ENCODE measurements around the gene CCL13. TPM values are rescaled to one million over a fixed set of nuclear protein-coding genes. Genes with fewer than 3 reads are reported as not detected.

CCL13 gene
- polyA plus RNA-seq, 1 of the 3 experiments (the other 2 are of a cell fraction) = not detected

DNA sequence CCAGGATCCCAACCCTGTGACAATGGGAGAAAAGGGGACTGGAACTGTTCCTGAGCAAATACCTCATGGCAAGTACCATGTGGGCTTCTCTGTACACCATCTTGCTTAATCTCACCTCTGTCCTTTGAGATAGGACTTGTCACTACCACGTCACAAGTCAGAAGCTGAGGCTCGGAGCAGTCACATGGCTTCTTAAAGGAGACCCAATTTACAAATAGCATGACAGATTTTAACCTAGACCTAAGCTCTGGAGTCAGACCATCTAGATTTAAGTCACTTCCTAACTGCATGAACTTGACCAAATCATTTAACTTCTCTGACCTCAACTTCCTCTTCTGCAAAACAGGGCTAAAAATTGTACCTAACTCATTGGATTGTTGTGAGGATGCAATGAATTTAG lies 42.7 kb downstream of the CCL13 start:
- no peak for DNase-seq
- no peak overlapping the region for H3K9ac ChIP-seq
- no peaks in the 10 kb centered on the region for H3F3A ChIP-seq (replicated peaks; ENCODE audit: insufficient read depth)
- no peaks in the 10 kb centered on the region for H3K79me2 ChIP-seq (ENCODE audit: insufficient read depth)
- no peaks in the 10 kb centered on the region for H3K4me1 ChIP-seq (ENCODE audit: control insufficient read depth in 1 of 2, insufficient read depth in 2 of 2, low read depth in 1 of 2, low read length in 1 of 2)
- no peaks in the 10 kb centered on the region for H3K9me3 ChIP-seq
- no peaks in the 10 kb centered on the region for H3K27me3 ChIP-seq (ENCODE audit: insufficient read depth)
- H3K27ac ChIP-seq (ENCODE audit: low read depth in 2 of 2, low read length in 1 of 2) = no peak overlapping the region
- TF ChIP-seq MXI1 (IDR thresholded peaks at IDR 0.05; ENCODE audit: low read depth, low read length) (no peak), RCOR1 (IDR thresholded peaks at IDR 0.05; ENCODE audit: low read length) (no peak), POLR2AphosphoS5 (IDR thresholded peaks at IDR 0.05; ENCODE audit: low read depth, low read length) (no peak), ELF1 (IDR thresholded peaks at IDR 0.05) (no peak), YY1 (IDR thresholded peaks at IDR 0.05; ENCODE audit: low read depth) (no peak), FOXJ3 (CRISPR knock-in tag; IDR thresholded peaks at IDR 0.05) (no peak), TCF12 (IDR thresholded peaks at IDR 0.05) (no peak), TAF1 (IDR thresholded peaks at IDR 0.05; ENCODE audit: borderline replicate concordance, low read depth, low read length) (no peak), SIN3A (IDR thresholded peaks at IDR 0.05; ENCODE audit: borderline replicate concordance, low read depth, low read length) (no peak), RAD21 (IDR thresholded peaks at IDR 0.05; ENCODE audit: low read length) (no peak), NFIC (IDR thresholded peaks at IDR 0.05; ENCODE audit: borderline replicate concordance) (no peak), EP300 (IDR thresholded peaks at IDR 0.05; ENCODE audit: borderline replicate concordance in 1 of 2, low read depth in 1 of 2, low read length in 1 of 2) (no peak), RXRA (IDR thresholded peaks at IDR 0.05; ENCODE audit: borderline replicate concordance, low read depth) (no peak), FOSL2 (IDR thresholded peaks at IDR 0.05; ENCODE audit: borderline replicate concordance, low read depth) (no peak)
- TF ChIP-seq, protein P1, sequence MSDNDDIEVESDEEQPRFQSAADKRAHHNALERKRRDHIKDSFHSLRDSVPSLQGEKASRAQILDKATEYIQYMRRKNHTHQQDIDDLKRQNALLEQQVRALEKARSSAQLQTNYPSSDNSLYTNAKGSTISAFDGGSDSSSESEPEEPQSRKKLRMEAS (IDR thresholded peaks at IDR 0.05; ENCODE audit: low read depth) = no peak
- TF ChIP-seq, protein P2, sequence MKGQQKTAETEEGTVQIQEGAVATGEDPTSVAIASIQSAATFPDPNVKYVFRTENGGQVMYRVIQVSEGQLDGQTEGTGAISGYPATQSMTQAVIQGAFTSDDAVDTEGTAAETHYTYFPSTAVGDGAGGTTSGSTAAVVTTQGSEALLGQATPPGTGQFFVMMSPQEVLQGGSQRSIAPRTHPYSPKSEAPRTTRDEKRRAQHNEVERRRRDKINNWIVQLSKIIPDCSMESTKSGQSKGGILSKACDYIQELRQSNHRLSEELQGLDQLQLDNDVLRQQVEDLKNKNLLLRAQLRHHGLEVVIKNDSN (IDR thresholded peaks at IDR 0.05; ENCODE audit: borderline replicate concordance, low read depth) = no peak
- TF ChIP-seq, protein P3, sequence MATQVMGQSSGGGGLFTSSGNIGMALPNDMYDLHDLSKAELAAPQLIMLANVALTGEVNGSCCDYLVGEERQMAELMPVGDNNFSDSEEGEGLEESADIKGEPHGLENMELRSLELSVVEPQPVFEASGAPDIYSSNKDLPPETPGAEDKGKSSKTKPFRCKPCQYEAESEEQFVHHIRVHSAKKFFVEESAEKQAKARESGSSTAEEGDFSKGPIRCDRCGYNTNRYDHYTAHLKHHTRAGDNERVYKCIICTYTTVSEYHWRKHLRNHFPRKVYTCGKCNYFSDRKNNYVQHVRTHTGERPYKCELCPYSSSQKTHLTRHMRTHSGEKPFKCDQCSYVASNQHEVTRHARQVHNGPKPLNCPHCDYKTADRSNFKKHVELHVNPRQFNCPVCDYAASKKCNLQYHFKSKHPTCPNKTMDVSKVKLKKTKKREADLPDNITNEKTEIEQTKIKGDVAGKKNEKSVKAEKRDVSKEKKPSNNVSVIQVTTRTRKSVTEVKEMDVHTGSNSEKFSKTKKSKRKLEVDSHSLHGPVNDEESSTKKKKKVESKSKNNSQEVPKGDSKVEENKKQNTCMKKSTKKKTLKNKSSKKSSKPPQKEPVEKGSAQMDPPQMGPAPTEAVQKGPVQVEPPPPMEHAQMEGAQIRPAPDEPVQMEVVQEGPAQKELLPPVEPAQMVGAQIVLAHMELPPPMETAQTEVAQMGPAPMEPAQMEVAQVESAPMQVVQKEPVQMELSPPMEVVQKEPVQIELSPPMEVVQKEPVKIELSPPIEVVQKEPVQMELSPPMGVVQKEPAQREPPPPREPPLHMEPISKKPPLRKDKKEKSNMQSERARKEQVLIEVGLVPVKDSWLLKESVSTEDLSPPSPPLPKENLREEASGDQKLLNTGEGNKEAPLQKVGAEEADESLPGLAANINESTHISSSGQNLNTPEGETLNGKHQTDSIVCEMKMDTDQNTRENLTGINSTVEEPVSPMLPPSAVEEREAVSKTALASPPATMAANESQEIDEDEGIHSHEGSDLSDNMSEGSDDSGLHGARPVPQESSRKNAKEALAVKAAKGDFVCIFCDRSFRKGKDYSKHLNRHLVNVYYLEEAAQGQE (IDR thresholded peaks at IDR 0.05; ENCODE audit: low read depth, low read length) = no peak
- TF ChIP-seq, protein P4, sequence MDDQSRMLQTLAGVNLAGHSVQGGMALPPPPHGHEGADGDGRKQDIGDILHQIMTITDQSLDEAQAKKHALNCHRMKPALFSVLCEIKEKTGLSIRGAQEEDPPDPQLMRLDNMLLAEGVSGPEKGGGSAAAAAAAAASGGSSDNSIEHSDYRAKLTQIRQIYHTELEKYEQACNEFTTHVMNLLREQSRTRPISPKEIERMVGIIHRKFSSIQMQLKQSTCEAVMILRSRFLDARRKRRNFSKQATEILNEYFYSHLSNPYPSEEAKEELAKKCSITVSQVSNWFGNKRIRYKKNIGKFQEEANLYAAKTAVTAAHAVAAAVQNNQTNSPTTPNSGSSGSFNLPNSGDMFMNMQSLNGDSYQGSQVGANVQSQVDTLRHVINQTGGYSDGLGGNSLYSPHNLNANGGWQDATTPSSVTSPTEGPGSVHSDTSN (IDR thresholded peaks at IDR 0.05) = no peak
- TF ChIP-seq, protein P5, sequence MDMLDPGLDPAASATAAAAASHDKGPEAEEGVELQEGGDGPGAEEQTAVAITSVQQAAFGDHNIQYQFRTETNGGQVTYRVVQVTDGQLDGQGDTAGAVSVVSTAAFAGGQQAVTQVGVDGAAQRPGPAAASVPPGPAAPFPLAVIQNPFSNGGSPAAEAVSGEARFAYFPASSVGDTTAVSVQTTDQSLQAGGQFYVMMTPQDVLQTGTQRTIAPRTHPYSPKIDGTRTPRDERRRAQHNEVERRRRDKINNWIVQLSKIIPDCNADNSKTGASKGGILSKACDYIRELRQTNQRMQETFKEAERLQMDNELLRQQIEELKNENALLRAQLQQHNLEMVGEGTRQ (IDR thresholded peaks at IDR 0.05; ENCODE audit: borderline replicate concordance, low read depth, low read length) = no peak
- TF ChIP-seq, protein P6, sequence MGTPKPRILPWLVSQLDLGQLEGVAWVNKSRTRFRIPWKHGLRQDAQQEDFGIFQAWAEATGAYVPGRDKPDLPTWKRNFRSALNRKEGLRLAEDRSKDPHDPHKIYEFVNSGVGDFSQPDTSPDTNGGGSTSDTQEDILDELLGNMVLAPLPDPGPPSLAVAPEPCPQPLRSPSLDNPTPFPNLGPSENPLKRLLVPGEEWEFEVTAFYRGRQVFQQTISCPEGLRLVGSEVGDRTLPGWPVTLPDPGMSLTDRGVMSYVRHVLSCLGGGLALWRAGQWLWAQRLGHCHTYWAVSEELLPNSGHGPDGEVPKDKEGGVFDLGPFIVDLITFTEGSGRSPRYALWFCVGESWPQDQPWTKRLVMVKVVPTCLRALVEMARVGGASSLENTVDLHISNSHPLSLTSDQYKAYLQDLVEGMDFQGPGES (IDR thresholded peaks at IDR 0.05; ENCODE audit: low read depth, low read length) = no peak
- H3K36me3 ChIP-seq (replicated peaks in 1 of 2; ENCODE audit: control insufficient read depth in 1 of 2, insufficient read depth in 2 of 2, low read length in 1 of 2) = no peaks in the 10 kb centered on the region
- H3K9me2 ChIP-seq = no peaks in the 10 kb centered on the region
- ChIA-PET POLR2A (no interaction called here), CTCF (interaction anchor here (0.6 to 3.8 kb wide), 4 partner anchors 13 to 67 kb away, joined by 3 to 16 read pairs (median 6); no protein-coding TSS in a partner anchor)
- no peak overlapping the region for H3K4me2 ChIP-seq
- H4K20me1 ChIP-seq (ENCODE audit: insufficient read depth) = no peaks in the 10 kb centered on the region
- H2AFZ ChIP-seq (ENCODE audit: low read depth) = no peak overlapping the region
- no peak overlapping the region for H3K4me3 ChIP-seq (ENCODE audit: low read depth in 2 of 2, low read length in 1 of 2)
- WGBS (ENCODE audit: low lambda C conversion rate) = 19% methylated on average over 2 of the region's 2 CpGs
